CD4-positive, alpha-beta T cell treated with Interferon gamma for 1 hour (primary cell): ENCODE results near the gene FTO.
A peak's percentile ranks its signal among the peaks of the same experiment; 100 is the strongest.

Experiments used
- DNase-seq: peaks from one replicate; pipeline ENCODE4 v3.0.0-alpha.2; 2020

FTO gene

GRCh38 chr16:53712065-53712464 lies 8.1 kb downstream of the FTO start:
- no peak for DNase-seq

DNA sequence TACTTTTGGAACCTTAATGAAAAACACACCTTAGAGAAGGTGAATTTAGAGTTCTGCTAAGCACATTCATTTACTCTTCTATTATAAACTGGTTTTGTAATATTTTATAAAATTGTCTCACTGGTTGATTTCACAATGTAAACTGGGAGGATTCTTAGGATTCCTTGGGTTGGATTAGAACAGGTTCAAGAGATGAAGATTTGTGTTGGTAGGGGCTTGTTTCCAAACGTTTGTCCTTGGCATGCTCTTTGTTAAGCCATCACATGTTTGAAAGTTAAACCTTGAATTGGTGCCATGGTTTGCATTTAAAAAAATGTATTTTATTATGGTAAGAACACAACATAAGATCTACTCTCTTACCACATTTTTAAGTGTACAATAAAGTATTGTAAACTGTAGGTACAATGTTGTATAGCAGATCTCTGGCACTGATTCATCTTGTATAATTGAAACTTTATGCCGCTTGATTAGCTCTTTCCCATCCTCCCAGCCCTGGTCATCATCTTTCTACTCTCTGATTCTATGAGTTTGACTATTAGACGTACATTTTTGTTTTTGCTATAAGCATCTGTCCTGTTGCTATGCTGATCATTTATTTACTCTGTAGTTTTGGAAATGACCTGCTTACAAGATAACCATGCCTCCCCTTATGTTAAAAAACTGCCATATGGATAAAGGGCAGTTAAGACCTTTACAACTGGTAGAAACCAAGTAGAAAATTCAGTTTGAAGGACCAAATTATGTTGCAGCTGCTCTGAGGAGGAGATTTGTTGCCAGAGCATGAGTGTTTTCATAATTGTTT lies 9.6 kb downstream of the FTO start:
- no peak for DNase-seq

- DNase-seq = no peak
Measured at GRCh38 chr16:53714205-53715022, 10.5 kb downstream of the FTO start.

GRCh38 chr16:53715023-53715384 lies 11.0 kb downstream of the FTO start:
- no peak for DNase-seq

DNA sequence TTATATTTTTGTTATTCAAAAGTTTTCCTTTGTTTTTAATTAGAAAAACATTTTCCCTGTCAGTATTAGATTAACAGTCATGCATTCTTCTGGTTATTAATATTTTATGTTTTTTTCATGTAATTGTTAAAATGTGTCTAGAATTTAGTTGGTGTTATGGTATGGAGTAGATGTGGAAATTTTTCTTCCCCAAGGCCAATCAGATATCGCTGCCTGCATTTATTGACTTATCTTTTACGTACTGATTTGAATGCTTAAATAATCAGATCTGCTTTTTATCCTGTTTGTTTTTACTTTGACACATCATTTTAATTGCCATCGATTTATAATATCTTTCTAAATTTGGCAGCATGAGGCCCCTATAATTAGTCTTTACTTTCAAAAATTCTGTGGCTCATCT lies 13.6 kb downstream of the FTO start:
- no peak for DNase-seq

DNA sequence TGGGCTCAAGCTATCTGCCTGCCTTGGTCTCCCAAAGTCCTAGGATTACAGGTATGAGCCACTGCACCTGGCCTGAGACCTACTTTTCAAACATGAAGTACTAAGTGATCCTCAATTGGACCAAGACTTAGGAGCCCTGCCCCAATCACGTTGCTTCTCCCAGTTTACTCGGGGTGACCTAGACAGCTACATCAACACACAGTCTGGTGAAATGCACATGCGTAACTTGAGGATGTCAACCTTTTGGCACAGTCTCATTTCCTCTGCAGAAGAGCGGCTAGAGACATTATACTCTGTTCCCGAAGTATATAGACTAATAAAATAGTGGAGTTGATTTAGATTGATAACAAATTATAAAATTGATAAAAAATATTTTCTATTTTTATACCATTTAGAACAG lies 17.1 kb downstream of the FTO start:
- no peak for DNase-seq

DNA sequence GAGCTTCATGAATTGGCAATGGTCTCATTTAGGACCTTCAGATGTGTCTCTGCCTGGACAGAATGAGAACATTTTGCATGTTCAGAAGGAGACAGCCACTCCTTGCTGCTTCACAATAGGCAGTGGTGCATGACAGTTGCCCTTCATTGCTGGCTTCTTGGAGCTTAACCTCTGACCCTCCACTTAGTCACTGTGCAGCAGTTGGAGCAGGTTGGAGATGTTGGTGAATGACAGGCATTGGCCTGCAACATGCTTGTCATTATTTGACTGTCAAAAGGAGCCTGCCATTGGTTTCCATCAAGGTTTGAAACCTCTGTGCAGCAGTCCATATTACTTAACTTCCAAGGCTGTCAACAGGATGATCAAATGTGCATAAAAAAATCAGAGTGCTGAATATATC lies 22.7 kb downstream of the FTO start:
- no peak for DNase-seq

GRCh38 chr16:53730693-53731092 lies 26.7 kb downstream of the FTO start:
- DNase-seq = no peak

DNA sequence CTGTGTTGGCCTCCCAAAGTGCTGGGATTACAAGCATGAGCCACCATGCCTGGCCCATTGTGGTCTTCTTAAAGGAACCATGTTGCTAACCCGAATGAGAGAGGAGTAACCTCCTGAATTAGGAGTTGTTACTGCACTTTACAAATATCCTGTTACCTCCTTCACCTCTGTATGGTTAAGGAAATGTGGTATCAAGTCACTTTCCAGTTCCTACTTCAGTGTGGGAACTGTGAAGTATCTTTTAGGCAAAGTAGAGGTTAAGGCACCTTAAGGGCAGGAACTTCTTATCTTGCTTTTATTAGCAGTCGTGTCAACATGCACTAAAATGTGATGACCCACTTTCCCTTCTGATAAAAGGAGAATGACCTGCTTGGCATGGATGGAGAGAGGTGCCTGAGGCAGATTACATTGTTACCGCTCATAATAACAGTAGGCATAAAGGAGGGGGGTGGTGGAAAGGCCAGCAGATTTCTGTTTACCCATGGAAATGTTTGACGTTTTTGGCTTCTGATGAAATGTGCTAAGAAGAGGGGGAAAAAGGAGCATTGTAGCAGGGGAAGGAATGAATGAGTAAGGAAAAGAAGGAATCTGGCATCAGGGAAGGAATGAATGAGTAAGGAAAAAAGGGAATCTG lies 28.5 kb downstream of the FTO start:
- DNase-seq = no peak

DNA sequence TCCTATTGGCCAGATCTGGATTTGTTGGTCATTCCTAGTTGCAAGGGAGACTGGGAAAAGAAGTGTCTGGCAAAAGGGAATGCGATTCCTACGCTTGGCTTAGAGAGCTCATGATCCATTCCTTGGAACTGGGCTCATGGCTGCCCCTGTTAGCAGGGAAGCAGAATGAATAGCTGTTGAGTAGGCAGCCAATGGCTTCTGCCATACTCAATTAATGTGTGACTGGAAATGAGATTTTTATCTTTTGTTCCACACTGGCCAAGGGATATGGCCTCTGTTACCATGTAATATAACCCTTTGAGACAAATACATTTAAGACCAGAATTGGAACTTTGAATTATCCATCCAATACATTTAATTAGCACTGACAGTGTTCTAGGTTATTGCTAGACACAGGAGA lies 31.0 kb downstream of the FTO start:
- no peak for DNase-seq

GRCh38 chr16:53736297-53736696 lies 32.3 kb downstream of the FTO start:
- no peak for DNase-seq

DNA sequence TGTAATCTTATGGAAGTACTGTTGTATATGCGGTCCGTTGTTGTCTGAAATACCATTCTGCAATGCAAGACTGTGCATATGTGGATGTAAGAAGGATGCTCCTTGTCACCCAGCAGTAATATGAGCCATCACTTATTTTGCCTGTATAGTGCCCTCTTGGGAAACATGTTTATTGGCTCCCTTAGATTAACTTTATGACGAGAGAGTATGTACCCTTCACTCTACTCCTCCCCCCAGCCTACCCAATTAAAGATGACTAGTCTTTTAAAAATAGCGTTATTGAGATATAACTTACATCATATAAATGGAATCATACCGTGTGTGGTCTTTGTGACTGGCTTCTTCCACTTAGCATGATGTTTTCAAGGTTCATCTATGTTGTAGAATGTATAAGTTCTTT lies 33.6 kb downstream of the FTO start:
- DNase-seq = no peak

- DNase-seq = no peak
Measured at GRCh38 chr16:53740476-53740875, 36.5 kb downstream of the FTO start.

DNA sequence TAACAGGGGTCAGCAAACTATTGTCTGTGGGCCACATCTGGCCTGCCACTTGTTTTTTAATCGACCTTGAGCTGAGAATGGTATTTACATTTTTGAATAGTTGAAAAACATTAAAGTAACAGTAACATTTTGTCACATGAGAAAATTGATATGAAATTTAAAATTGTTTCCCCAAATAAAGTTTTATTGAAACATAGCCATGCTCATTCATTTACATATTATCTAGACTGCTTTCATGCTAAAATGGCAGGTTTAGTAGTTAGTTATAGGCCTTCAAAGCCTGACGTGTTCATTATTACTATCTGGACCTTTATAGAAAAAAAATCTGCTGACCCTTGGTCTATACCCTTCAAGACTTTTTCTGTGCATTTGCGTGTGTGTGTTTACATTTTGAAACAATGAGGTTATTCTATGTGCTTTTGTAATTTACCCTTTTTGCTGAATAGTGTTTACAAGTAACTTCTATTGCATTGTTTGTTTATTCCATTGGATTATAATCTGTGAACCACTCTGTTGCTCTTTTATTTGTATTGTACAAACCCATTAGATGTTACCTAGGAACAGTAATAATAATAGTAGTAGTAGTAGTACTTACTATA lies 37.1 kb downstream of the FTO start:
- no peak for DNase-seq

DNA sequence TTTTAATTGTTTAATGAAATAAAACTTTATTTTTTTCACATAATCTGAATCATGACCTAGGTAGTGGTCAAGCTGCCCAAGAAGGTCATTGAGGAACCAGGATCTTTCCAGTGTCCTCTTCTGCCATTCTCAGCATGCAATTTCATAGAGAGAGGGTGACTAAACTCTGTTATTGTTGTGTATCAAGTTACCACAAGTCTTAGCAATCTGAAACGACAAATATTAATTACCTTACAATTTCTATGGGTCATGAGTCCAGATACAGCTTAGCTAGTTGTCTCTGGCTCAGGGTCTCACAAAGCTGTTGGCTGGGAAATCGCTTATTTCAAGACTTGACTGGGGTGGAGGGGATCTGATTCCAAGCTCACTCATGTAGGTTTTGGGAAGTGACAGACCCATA lies 37.6 kb downstream of the FTO start:
- no peak for DNase-seq

DNA sequence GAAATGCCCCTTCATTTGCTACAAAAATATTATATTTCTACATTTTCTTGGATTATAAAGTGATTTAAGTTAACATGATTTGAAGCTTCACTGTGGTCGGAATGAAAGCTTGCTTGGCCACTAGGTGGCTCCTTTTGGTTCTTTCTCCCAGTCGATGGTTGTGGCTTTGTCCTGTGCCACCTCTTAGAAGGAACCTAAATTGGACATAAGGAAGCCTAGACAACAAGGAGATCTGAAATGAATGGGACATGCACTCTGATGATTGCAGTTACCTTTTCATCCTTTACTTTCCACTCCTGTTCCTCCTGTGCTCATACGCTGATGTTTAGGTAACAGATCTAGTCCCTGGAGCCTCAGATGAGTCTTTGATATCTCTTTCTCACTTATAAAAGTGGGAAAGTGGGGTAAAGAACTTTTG lies 39.2 kb downstream of the FTO start:
- DNase-seq = no peak

- DNase-seq = peak; percentile 5
Measured at GRCh38 chr16:53744449-53744848, 40.5 kb downstream of the FTO start.

- DNase-seq = no peak
Measured at GRCh38 chr16:53745086-53745485, 41.1 kb downstream of the FTO start.

DNA sequence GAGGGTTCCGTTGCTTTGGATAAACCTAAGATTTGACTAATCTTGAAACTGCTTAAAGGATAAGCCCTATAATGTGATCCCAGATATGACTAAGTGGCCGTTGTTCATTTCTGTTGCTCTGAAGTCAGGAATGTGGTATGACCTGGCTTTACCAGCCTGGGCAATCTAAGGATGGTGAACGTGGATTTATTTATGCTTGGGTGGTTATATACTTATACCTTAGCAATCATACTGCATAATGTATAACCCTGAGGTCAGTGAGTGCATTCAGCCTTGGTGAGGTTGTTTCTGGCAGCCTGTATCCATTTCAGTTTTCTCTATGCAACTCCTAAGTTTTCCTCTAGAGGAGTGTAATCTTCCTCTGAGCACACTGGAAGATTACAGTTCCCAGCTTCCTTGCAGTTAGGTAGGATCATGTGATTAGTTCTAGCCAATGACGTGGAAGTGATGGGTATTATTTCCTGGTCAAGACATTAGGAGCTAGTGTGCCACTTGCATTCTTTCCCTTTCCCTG lies 41.9 kb downstream of the FTO start:
- no peak for DNase-seq

GRCh38 chr16:53752560-53752959 lies 48.6 kb downstream of the FTO start:
- DNase-seq = no peak

GRCh38 chr16:53753431-53753830 lies 49.5 kb downstream of the FTO start:
- no peak for DNase-seq

- no peak for DNase-seq
Measured at GRCh38 chr16:53755026-53755910, 51.3 kb downstream of the FTO start.
